ENCODE results near the gene FRMD4B. TPM values are rescaled to one million over a fixed set of nuclear protein-coding genes. Genes with fewer than 3 reads are reported as not detected.
A peak's percentile ranks its signal among the peaks of the same experiment; 100 is the strongest.

The FRMD4B gene
- polyA plus RNA-seq, 5 donors = 52.6 to 80.2 (median 73.4) TPM

GRCh38 chr3:69178838-69179739, 206.8 kb downstream of the FRMD4B start:
- DNase-seq = no peak

GRCh38 chr3:69178082-69178481, 207.8 kb downstream of the FRMD4B start:
- no peak for DNase-seq

- DNase-seq = peak; percentile 30 to 33
These were observed 210.8 kb downstream of the FRMD4B start for GRCh38 chr3:69174871-69175737.

GRCh38 chr3:69174445-69174844, 211.4 kb downstream of the FRMD4B start:
- no peak for DNase-seq

GRCh38 chr3:69172058-69172457, 213.8 kb downstream of the FRMD4B start:
- no peak for DNase-seq

GRCh38 chr3:69166446-69166845, 219.4 kb downstream of the FRMD4B start:
- no peak for DNase-seq

- DNase-seq = no peak
These were observed 220.1 kb downstream of the FRMD4B start for GRCh38 chr3:69165744-69166143.

- no peak for DNase-seq
These were observed 221.6 kb downstream of the FRMD4B start for GRCh38 chr3:69164296-69164695.

GRCh38 chr3:69162308-69162980, 223.4 kb downstream of the FRMD4B start:
- DNase-seq = no peak

- DNase-seq = peak; percentile 31 to 42
These were observed 224.1 kb downstream of the FRMD4B start for GRCh38 chr3:69161587-69162307.

GRCh38 chr3:69160525-69160924, 225.4 kb downstream of the FRMD4B start:
- DNase-seq = no peak

- DNase-seq = no peak
These were observed 225.8 kb downstream of the FRMD4B start for GRCh38 chr3:69160107-69160506.

- DNase-seq = no peak
These were observed 236.3 kb downstream of the FRMD4B start for GRCh38 chr3:69149586-69149985.

GRCh38 chr3:69145688-69146087, 240.2 kb downstream of the FRMD4B start:
- DNase-seq = no peak

GRCh38 chr3:69144631-69145245, 241.2 kb downstream of the FRMD4B start:
- no peak for DNase-seq

GRCh38 chr3:69143612-69144011, 242.3 kb downstream of the FRMD4B start:
- no peak for DNase-seq

- no peak for DNase-seq
These were observed 243.0 kb downstream of the FRMD4B start for GRCh38 chr3:69142797-69143454.

GRCh38 chr3:69142090-69142489, 243.8 kb downstream of the FRMD4B start:
- DNase-seq = no peak

- no peak for DNase-seq
These were observed 244.6 kb downstream of the FRMD4B start for GRCh38 chr3:69141313-69141712.

- DNase-seq = no peak
These were observed 248.5 kb downstream of the FRMD4B start for GRCh38 chr3:69137412-69137811.
